ENCODE data around the gene FOXA2.
"Not testable (repeated sequence)": the region's sequence is repeated elsewhere in the genome, so short reads cannot be mapped to it uniquely, and the experiment has no call there.

- TF ChIP-seq ZNF785 (CRISPR knock-in tag; IDR thresholded peaks at IDR 0.05); CHD2 (IDR thresholded peaks at IDR 0.05; ENCODE audit: low read depth, low read length); SMAD3 (CRISPR knock-in tag; conservative IDR thresholded peaks at IDR 0.05); EZH2 (IDR thresholded peaks at IDR 0.05; ENCODE audit: borderline replicate concordance, low read depth, low read length); ZBTB43 (CRISPR knock-in tag; IDR thresholded peaks at IDR 0.05); ZFX (CRISPR knock-in tag; IDR thresholded peaks at IDR 0.05); RBBP5 (IDR thresholded peaks at IDR 0.05; ENCODE audit: borderline replicate concordance, insufficient read depth, low read length, poor library complexity, severe bottlenecking); U2AF1 (optimal IDR thresholded peaks at IDR 0.05; ENCODE audit: low read depth, low read length); POLR2AphosphoS5 (IDR thresholded peaks at IDR 0.05; ENCODE audit: control insufficient read depth, insufficient read depth, low read depth, low read length); TAF7 (tag; IDR thresholded peaks at IDR 0.05); NBN (IDR thresholded peaks at IDR 0.05; ENCODE audit: low read depth): not testable (repeated sequence)
Observed at GRCh38 chr20:22550514-22550913, 33.9 kb downstream of the FOXA2 start.

All from K562 (cell line).